Stimulated activated CD4-positive, alpha-beta T cell treated with anti-CD3 and anti-CD28 coated beads, TNF-alpha, amount 100 ng/mL, for 24 hours (primary cell): ENCODE measurements around the gene FAU.
"Not testable (repeated sequence)": the region's sequence is repeated elsewhere in the genome, so short reads cannot be mapped to it uniquely, and the experiment has no call there.

ENCODE experiments used
- DNase-seq, 3 experiments: peaks; one replicate each; pipeline ENCODE4 v3.0.0-alpha.2; 2020; ENCODE audit warnings: low read depth in 3 of 3

Gene FAU

GRCh38 chr11:65121865-65122696 is at the start of gene FAU, which contains the start of gene MRPL49:
Gene FAU (minus strand): TSS chr11:65122134. CDS start chr11:65121813, 321 bp downstream.
Gene MRPL49 (plus strand): TSS chr11:65122321. CDS start chr11:65122347, 26 bp downstream.
- DNase-seq: peak; percentile 98 to 99 (median 99)

DNA sequence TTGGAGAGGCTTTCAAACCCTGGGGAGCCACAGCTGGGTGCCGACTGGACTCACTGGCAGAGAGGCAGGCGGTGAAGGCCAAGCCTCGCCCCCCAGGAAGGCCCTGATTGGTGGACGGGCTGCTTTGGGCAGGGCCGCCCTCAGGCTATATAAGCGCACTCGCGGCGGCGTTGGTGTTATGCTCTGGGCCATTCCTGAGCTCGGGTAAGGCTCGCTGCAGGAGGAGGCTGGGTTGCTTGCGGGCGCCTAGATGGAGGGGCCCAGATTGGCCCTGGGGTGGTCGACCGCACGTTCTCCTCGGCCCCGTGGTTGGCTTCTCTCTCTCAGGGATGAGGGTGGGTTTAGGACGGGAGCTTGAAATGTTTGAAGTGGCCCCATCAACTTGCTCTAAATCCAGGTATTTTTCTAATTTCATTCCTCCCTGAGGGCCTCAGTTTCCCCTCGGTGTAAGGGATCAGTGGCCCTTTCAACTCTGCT is 48.2 kb upstream of the FAU start, which contains the start of gene SPDYC:
Gene SPDYC, plus strand, starts transcription at position 176 of the 477 bp plus-strand sequence. CDS start 1,125 bp downstream, outside the sequence.
- DNase-seq: no peak

GRCh38 chr11:65169164-65169641 is 47.3 kb upstream of the FAU start:
- DNase-seq: no peak

DNA sequence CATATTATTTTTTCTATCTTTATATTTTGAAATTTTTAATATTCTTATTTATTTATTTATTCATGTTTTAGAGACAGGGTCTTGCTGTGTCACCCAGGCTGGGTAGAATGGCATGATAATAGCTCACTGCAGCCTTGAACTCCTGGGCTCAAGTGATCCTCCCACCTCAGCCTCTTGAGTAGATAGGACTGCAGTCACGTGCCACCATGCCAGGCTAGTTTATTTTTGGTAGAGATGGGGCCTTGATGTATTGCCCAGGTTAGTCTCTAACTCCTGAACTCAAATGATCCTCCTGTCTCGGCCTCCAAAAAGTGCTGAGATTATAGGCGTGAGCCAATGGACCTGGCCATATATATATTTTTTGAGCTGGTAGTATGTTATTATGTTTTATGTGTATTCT is 45.7 kb upstream of the FAU start:
- no peak for DNase-seq

GRCh38 chr11:65166893-65167292 is 45.0 kb upstream of the FAU start:
- DNase-seq: no peak

DNA sequence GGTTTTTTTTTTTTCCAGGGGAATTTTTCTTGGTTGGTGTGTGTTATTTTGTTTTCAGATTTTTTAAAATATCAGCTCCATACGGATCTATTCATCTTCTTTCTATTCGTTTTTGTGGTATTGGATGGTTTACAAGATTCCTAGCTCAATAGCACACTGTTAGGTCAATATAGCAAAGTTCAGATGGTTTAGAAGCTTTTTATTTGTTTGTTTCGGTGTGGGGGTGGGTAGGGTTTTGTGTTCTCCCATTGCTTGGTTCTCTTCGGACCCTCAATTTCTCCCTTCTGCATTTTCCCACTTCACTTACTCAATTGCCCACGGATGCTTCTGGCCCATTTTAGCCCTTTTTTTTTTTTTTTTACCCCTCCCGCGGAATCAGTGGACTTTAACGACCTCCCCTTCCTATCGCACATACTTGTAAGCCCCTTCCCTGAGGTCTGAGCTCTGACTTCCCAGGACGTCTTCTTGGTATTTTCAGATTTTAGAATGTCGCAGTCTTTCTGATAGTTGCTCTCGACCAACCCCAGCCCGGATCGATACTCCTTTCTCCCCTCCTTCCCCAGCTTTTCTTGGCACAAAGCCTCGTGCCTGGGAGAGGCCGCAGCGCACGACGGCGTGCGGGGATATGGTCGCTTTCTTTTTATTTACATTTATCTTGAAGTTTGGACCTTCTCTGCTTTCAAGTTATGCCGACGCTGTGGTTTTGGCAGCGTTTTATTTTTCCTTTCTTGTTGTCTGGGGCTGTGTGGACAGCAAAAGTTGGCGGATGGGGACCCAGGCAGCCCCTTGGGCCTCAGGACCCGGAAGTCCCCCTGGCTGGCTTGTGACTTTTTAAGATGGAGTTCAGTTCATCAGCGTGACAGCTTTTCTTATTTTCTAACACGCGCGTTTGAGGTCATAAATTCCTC is 43.7 kb upstream of the FAU start:
- DNase-seq: no peak

DNA sequence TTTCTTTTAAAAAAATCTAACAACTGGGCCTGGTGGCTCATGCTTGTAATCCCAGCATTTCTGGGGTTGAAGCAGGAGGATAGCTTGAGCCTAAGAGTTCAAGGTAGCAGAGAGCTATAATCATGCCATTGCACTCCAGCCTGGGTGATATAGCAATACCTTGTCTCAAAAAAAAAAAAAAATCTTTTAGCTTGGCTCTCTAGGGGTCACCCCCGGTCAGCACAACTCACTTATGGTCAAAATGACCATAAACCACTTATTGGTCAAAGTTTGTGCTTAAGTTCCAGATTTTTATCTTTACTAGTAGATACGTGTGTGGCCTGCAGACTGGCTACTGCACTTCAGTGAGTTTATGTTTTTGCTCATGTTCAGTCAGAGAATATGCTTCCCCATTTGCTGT is 41.8 kb upstream of the FAU start:
- DNase-seq: no peak

DNA sequence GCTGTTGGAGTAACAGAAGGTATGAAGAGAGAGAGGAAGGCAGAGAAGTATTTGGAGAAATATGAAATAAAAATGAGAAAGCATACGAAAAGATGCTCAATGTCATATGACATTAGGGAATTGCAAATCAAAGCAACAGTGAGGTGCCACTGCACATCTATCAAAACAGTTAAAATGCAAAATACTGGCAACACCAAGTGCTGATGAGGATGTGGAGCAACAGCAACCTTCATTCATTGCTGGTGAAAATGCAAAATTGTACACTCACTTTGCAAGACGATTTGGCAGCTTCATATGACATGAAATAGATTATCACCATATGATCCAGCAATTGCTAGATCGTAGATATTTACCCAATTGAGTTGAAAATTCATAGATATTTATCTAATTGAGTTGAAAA is 38.7 kb upstream of the FAU start:
- DNase-seq: no peak

DNA sequence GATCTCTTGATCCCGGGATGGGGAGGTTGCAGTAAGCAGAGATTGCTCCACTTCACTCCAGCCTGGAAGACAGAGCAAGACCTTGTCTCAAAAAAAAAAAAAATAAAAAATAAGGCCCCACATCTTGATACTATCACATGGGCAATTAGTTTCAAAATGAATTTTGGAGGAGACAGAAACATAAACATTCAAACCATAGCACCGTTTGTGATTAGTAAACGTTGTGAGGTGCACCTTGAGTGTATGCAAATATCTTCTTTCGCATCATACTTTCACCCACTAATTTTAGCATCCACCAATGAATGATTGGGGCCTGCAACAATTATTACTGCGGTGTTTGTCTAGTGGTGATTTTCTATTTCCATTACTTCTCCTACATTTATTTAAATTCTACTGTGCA is 37.1 kb upstream of the FAU start:
- no peak for DNase-seq

DNA sequence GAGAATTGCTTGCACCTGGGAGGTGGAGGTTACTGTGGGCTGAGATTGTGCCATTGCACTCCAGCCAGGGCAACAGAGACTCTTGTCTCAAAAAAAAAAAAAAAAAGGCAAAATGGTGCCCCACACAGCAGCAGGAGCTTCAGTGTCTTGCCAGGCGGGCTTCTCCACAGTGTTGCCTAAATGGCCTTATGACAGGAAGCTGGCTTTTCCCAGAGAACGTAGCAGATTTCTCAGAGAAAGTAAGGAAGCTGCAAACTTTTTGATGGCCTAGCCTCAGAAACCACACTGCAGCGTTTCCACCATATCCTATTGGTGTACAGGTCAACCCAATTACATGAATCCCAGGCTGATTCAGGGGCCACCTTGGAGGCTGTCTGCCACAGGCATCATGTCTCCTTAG is 35.4 kb upstream of the FAU start:
- DNase-seq: no peak

DNA sequence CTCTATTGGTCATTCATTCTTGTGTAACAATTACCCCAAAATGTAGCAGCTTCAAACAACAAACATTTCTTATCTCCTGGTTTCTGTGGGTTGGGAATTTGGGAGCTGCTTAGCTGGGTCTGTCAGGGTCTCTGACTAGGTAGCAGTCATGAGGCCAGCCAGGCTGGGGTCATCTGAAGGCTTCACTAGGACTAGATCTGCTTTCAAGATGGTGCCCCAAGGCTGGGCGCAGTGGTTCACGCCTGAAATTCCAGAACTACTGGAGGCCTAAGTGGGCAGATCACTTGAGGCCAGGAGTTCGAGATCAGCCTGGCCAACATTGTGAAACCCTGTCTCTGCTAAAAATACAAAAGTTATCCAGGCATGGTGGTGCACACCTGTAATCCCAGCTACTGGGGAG is 35.0 kb upstream of the FAU start:
- no peak for DNase-seq

GRCh38 chr11:65156256-65156655 is 34.3 kb upstream of the FAU start:
- no peak for DNase-seq

GRCh38 chr11:65152122-65152521 is 30.2 kb upstream of the FAU start:
- no peak for DNase-seq

DNA sequence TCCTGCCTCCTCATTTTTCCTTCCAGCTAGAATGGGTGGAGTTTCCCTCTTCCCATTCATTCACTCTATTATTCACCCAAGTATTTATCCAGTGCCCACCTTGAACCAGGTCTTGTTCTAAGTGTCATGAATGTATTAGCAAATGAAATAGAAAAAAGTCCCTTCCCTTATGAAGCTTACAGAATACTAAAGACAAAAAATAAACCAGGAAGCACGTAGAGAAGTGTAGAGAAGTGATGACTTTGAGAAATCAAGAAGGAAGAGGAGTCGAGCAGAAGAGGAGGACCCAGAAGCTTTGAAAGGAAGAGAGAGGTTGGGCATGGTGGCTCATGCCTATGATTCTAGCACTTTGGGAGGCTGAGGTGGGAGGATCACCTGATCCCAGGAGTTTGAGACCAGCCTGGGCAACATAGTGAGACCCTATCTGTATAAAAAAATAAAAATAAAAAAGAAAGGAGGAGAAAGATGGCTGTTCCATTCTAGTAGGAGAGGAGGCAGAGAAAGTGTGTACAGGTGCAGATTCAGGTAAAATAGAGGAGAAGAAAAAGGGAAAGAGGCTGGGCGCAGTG is 29.5 kb upstream of the FAU start:
- no peak for DNase-seq

GRCh38 chr11:65150509-65151299 is 28.8 kb upstream of the FAU start:
- DNase-seq: no peak

- DNase-seq: not testable (repeated sequence)
These were observed 28.2 kb upstream of the FAU start for GRCh38 chr11:65150131-65150508.

DNA sequence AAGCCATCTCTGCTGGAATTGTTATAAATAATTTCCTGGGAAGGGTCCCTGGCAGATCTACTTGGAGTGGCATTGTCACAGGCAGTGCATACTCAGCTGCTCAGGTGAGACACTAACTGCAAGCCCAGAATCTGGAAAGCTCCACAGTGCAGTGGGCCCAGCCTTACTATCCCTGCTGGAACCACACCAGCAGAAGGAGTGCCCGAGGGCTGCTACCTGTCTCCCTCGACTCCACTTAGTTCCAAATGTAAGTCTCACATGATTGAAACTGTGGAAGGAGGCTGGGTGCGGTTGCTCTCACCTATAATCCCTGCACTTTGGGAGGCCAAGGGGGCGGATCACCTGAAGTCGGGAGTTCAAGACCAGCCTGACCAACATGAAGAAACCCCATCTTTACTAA is 26.7 kb upstream of the FAU start:
- no peak for DNase-seq

DNA sequence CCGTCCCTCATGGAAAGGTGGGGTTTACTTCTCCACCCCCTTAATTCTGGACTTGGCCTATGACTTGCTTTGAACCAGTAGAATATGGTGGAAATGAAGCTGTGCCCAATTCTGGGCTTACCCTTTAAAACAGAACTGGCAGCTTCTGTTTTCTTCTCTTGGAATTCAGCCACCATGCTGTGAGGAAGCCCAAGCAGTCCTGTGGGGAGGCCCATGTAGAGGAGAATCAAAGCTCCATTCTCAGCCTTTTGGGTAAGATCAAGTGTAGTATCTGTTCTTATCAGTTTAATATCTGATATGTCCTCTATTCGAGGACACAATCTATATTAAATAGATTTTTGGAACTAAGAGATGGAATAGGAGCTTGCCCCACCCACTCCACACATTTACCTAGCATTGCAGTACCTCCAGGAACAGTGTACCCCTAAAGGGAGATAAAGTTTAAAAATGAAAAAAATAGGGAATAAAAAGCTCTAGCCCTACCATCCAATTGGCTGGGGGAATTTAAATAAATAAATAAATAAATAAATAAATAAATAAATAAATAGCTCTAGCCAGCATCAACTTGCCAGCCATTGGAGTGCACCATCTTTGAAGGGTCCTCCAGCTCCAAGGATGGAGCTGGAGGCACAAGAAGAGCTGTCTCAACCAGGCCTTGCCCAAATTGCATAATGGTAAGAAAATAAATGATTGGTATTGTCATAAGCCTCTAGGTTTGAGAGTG is 25.6 kb upstream of the FAU start:
- DNase-seq: no peak

DNA sequence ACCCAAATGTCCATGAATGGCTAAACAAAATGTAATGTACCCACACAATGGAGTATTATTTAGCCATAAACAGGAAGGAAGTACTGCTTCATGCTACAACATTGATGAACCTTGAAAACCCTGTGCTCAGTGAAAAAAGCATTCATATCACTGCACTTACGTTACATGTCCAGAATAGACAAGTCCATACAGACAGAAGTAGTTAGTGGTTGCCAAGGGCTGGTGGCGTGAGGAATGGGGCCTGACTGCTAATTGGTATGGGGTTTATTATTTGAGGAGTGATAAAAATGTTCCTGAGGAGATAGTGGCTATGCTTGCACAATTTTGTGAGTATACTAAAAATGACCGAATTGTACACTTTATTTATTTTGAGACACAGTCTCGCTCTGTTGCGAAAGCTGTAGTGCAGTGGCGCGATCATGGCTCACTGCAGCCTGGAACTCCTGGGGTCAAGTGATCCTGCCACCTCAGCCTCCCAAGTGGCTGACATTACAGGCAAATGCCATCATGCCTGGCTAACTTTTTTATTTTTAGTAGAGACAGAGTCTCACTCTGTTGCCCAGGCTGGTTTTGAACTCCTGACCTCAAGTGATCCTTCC is 20.1 kb upstream of the FAU start:
- no peak for DNase-seq

DNA sequence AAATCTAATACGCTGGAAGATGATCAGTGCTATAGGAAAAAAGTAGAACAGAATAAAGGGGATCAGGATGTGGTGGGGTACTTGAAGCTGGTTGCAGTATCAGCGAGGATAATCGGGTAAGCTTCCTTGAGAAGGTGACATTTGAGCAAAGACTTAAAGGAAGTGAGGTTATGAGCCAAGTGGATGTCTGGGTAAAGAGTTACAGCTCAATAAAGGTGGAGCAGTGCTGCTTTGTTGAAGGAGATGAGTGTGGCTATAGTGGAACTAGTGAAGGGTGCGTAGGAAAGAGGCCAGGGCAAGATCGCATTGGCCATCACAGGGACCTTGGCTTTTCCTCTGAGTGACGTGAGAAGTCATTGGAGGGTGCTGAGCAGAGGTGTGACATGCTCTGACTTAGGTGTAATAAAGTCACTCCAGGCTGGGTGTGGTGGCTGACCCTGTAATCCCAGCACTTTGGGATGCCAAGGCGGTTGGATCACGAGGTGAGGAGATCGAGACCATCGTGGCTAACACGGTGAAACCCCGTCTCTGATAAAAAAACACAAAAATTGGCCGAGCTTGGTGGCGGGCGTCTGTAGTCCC is 14.7 kb upstream of the FAU start:
- DNase-seq: no peak
